Measurements from ENCODE around the gene ITGA8. TPM values are rescaled to one million over a fixed set of nuclear protein-coding genes. Genes with fewer than 3 reads are reported as not detected.

ITGA8 gene
- total RNA-seq, 1 donor from 2014 or later = 6.9 TPM

GRCh38 chr10:15521328-15521903 is 198.3 kb downstream of the ITGA8 start:
- no peak for DNase-seq (ENCODE audit: extremely low spot score, unreplicated experiment)
- Mint-ChIP-seq H3K27me3 (ENCODE audit: unreplicated experiment) (no peaks in the 10 kb centered on the region), H3K4me1 (ENCODE audit: unreplicated experiment) (peaks cover 11% of the 10 kb centered on the region), H3K9me3 (ENCODE audit: unreplicated experiment) (peaks cover 3% of the 10 kb centered on the region), H3K27ac (ENCODE audit: unreplicated experiment) (no peak overlapping the region), H3K4me3 (ENCODE audit: unreplicated experiment) (no peak overlapping the region), H3K36me3 (ENCODE audit: unreplicated experiment) (no peaks in the 10 kb centered on the region)
- TF ChIP-seq CTCF (IDR thresholded peaks at IDR 0.05) = no peak

DNA sequence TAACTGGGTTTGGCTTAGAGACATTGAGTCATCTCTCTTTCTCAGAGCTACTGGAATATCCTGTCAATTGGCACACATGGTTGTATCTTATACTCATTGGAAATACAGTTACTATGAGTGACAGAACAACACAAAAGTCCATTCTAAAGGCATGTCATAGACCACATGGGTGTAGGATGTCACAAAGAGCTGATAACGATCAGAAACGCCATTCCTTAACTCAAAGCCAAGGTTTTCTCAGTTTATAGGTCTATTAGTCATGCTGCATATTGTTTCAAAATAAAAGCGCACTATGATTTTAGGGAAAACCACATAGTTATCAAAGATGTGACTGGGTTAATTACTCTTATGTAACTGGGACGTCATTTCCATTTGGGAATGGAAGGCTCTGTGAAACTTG is 201.5 kb downstream of the ITGA8 start:
- Mint-ChIP-seq H3K27ac (ENCODE audit: unreplicated experiment) (no peak overlapping the region), H3K27me3 (ENCODE audit: unreplicated experiment) (no peaks in the 10 kb centered on the region), H3K36me3 (ENCODE audit: unreplicated experiment) (no peaks in the 10 kb centered on the region), H3K4me1 (ENCODE audit: unreplicated experiment) (peaks cover 4% of the 10 kb centered on the region), H3K9me3 (ENCODE audit: unreplicated experiment) (peaks cover 3% of the 10 kb centered on the region), H3K4me3 (ENCODE audit: unreplicated experiment) (no peak overlapping the region)
- no peak for TF ChIP-seq CTCF (IDR thresholded peaks at IDR 0.05)
- DNase-seq (ENCODE audit: extremely low spot score, unreplicated experiment) = no peak

DNA sequence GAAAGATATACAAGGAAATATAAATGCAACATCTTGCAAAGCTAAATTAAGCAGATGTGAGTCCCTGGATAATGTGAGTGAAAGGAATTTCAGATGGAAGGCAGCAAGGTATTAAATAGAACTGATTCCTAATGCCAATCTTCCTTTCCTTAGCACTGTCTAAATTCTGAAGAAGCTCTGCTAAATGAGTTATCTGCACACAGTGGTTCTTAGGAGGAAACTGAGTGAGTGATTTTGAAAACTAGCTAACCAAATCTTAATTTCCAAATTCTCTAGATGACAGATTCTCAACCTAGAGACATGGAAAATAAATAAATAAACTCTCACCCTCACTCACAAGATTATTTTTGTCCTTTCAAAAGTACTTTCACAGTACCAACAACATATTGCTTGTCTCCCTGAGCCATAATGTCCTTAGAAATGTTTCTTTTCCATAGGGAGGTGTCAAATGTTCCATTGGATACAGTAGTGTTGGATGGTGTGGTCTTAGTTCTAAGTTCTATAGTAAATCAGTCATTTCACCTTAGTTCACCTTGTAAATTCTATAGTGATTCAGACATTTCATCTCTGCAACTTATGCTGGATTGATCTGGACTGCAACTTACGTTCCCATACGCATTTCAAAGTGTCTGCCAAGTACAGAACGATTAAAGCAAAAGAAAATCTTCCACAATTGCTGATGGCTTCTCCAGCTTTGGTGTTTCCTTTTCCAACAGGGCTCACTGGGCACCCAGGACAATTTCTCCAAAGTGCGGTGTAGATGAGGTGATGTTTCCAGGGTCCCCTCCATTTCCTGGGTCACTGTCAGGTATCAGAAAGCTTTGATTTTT is 203.3 kb downstream of the ITGA8 start:
- no peaks in the 10 kb centered on the region for H3K4me1 Mint-ChIP-seq (ENCODE audit: unreplicated experiment)
- H3K27me3 Mint-ChIP-seq (ENCODE audit: unreplicated experiment) = no peaks in the 10 kb centered on the region
- no peak for TF ChIP-seq CTCF (IDR thresholded peaks at IDR 0.05)
- H3K9me3 Mint-ChIP-seq (ENCODE audit: unreplicated experiment) = peaks cover 3% of the 10 kb centered on the region
- H3K36me3 Mint-ChIP-seq (ENCODE audit: unreplicated experiment) = no peaks in the 10 kb centered on the region
- H3K27ac Mint-ChIP-seq (ENCODE audit: unreplicated experiment) = no peak overlapping the region
- no peak for DNase-seq (ENCODE audit: extremely low spot score, unreplicated experiment)
- no peak overlapping the region for H3K4me3 Mint-ChIP-seq (ENCODE audit: unreplicated experiment)

DNA sequence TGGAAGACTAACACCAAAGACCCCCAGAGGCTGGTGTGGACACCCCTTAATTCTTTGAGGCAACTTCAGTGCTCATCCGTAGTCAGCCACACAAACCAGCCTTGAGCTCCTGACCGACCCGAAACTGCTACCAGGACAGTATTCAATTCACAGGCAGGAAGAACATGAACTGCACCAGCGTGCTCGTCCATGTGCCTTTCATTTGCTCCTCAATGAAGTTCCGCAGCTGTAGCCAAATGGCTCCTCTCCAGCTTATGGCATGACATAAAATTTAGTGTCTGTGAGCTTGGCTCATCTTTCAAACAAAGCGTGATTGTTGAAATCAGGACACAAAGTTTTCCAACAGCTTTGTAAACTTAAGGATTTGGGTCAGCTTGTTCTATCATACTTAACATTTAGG is 204.5 kb downstream of the ITGA8 start:
- Mint-ChIP-seq H3K36me3 (ENCODE audit: unreplicated experiment) (no peaks in the 10 kb centered on the region), H3K27me3 (ENCODE audit: unreplicated experiment) (no peaks in the 10 kb centered on the region), H3K27ac (ENCODE audit: unreplicated experiment) (no peak overlapping the region), H3K9me3 (ENCODE audit: unreplicated experiment) (peaks cover 3% of the 10 kb centered on the region), H3K4me3 (ENCODE audit: unreplicated experiment) (no peak overlapping the region), H3K4me1 (ENCODE audit: unreplicated experiment) (no peaks in the 10 kb centered on the region)
- DNase-seq (ENCODE audit: extremely low spot score, unreplicated experiment) = no peak
- TF ChIP-seq CTCF (IDR thresholded peaks at IDR 0.05) = no peak

- Mint-ChIP-seq H3K27ac (ENCODE audit: unreplicated experiment) (no peak overlapping the region), H3K36me3 (ENCODE audit: unreplicated experiment) (peaks cover 2% of the 10 kb centered on the region), H3K4me1 (ENCODE audit: unreplicated experiment) (no peaks in the 10 kb centered on the region), H3K9me3 (ENCODE audit: unreplicated experiment) (no peaks in the 10 kb centered on the region), H3K27me3 (ENCODE audit: unreplicated experiment) (no peaks in the 10 kb centered on the region), H3K4me3 (ENCODE audit: unreplicated experiment) (no peak overlapping the region)
- DNase-seq (ENCODE audit: extremely low spot score, unreplicated experiment) = no peak
- TF ChIP-seq CTCF (IDR thresholded peaks at IDR 0.05) = no peak
These were observed 208.8 kb downstream of the ITGA8 start for GRCh38 chr10:15510963-15511362.

Data from osteocyte (in vitro differentiated cells).